Right forelimb (tissue), 1 donor: Measurements from ENCODE around the gene EHD3.

Experiments
- DNase-seq: peaks from one replicate; pipeline ENCODE4 v3.0.0-alpha.2; 2018

Gene EHD3

GRCh38 chr2:31213601-31214443 lies 20.1 kb upstream of the EHD3 start:
- no peak for DNase-seq

- DNase-seq: no peak
These were observed 19.5 kb upstream of the EHD3 start for GRCh38 chr2:31214444-31214915.

- no peak for DNase-seq
These were observed 17.2 kb upstream of the EHD3 start for GRCh38 chr2:31216734-31217133.

- no peak for DNase-seq
These were observed 16.3 kb upstream of the EHD3 start, which contains the start of gene CAPN14 for GRCh38 chr2:31217465-31218200. Gene CAPN14, minus strand, starts transcription at chr2:31217515. Its CDS starts 12,068 bp downstream, at chr2:31205447.

GRCh38 chr2:31219131-31219969 lies 14.6 kb upstream of the EHD3 start:
- no peak for DNase-seq

- no peak for DNase-seq
These were observed 12.4 kb upstream of the EHD3 start for GRCh38 chr2:31221544-31221943.

GRCh38 chr2:31222071-31222470 lies 11.9 kb upstream of the EHD3 start:
- DNase-seq: no peak

- DNase-seq: no peak
These were observed 10.9 kb upstream of the EHD3 start for GRCh38 chr2:31223026-31223425.

- no peak for DNase-seq
These were observed 10.2 kb upstream of the EHD3 start for GRCh38 chr2:31223749-31224148.

- no peak for DNase-seq
These were observed 7.7 kb upstream of the EHD3 start for GRCh38 chr2:31226266-31226665.

- DNase-seq: peak; percentile 18
These were observed 6.8 kb upstream of the EHD3 start for GRCh38 chr2:31227110-31227509.

GRCh38 chr2:31227711-31228125 lies 6.2 kb upstream of the EHD3 start:
- peak; percentile 30 for DNase-seq

GRCh38 chr2:31228717-31229116 lies 5.2 kb upstream of the EHD3 start:
- no peak for DNase-seq

GRCh38 chr2:31230751-31231150 lies 3.2 kb upstream of the EHD3 start:
- no peak for DNase-seq

GRCh38 chr2:31231571-31232302 lies 2.2 kb upstream of the EHD3 start:
- DNase-seq: no peak

GRCh38 chr2:31232586-31232985 lies 1.4 kb upstream of the EHD3 start:
- DNase-seq: peak; percentile 11

- peak; percentile 23 for DNase-seq
These were observed 721 bp upstream of the EHD3 start for GRCh38 chr2:31233231-31233630.

GRCh38 chr2:31234683-31235503 lies 941 bp downstream of the EHD3 start:
- peak; percentile 48 for DNase-seq

GRCh38 chr2:31235504-31235902 lies 1.6 kb downstream of the EHD3 start:
- DNase-seq: no peak

GRCh38 chr2:31236433-31237205 lies 2.7 kb downstream of the EHD3 start:
- peak; percentile 17 for DNase-seq
